Adrenal gland (tissue), 12 donors: ENCODE results near the gene ZXDC. TPM values are rescaled to one million over a fixed set of nuclear protein-coding genes. Genes with fewer than 3 reads are reported as not detected.

Source experiments
- DNase-seq, 7 donors: peaks; one replicate each; pipeline ENCODE4 v3.0.0-alpha.2; 2019 to 2020
- H3K27ac ChIP-seq, 5 donors: fragments of 200-600 bp; sonication (generic) in 4 of 5; 1 replicate in 3 of 5; 2 replicates in 2 of 5; pipeline versions ENCODE4 v1.5.1 to v1.8.0; 2016 to 2020; ENCODE audit warnings: mild to moderate bottlenecking in 1 of 5
- H3K27me3 ChIP-seq: fragments of 200-600 bp; 2 replicates; pipeline ENCODE4 v1.8.0; 2021
- H3K36me3 ChIP-seq, 2 donors: fragments of 200-600 bp; replicated peaks in 1 of 2; 1 replicate in 1 of 2; 2 replicates in 1 of 2; pipeline versions ENCODE4 v1.5.1 to v1.8.0; 2018 to 2022
- H3K4me1 ChIP-seq, 2 donors: fragments of 200-600 bp; replicated peaks in 1 of 2; 1 replicate in 1 of 2; 2 replicates in 1 of 2; pipeline versions ENCODE4 v1.5.1 to v1.8.0; 2018 to 2021
- H3K4me3 ChIP-seq, 4 donors: fragments of 200-600 bp; sonication (generic) in 3 of 4; one replicate each; pipeline ENCODE4 v1.5.1; 2016 to 2018
- H3K9me3 ChIP-seq, 3 donors: fragments of 200-600 bp; sonication (generic) in 1 of 3; replicated peaks in 1 of 3; 1 replicate in 2 of 3; 2 replicates in 1 of 3; pipeline versions ENCODE4 v1.5.1 to v1.8.0; 2016 to 2021
- CTCF ChIP-seq, 6 experiments: fragments of 450-650 bp in 4 of 6; fragments of 200-600 bp in 2 of 6; sonication (generic) in 1 of 6; IDR thresholded peaks; 1 replicate in 5 of 6; 2 replicates in 1 of 6; pipeline versions ENCODE4 v1.5.1 to v1.8.0; 2016 to 2021; ENCODE audit warnings: antibody characterized with exemption in 6 of 6, mild to moderate bottlenecking in 2 of 6, moderate library complexity in 1 of 6
- POLR2A ChIP-seq, 2 donors: fragments of 450-650 bp; IDR thresholded peaks; one replicate each; pipeline ENCODE4 v1.6.1; 2017; ENCODE audit warnings: antibody characterized with exemption in 2 of 2, mild to moderate bottlenecking in 2 of 2, moderate library complexity in 1 of 2
- WGBS, 4 donors: extraction: QIAGEN DNeasy Blood & Tissue Kit in 2 of 4; methylation state at CpG; one replicate each; pipeline versions ENCODE4 v1.1.5 to v1.1.7; 2013 to 2017; 5-methylcytosine and 5-hydroxymethylcytosine counted together
- intact Hi-C, 2 donors: fragments of 100-400 bp; cut with DNase I; formaldehyde crosslinking; loops; one replicate each; pipeline versions ENCODE4 v1.14.1 to v1.15.0; 2022 to 2023
- polyA plus RNA-seq, 3 donors: library from polyadenylated mRNA; stranded (reverse); fragments of 200-250 nt in 2 of 3; fragments of 350-450 nt in 1 of 3; fragmentation: Illumina TruSeq in 1 of 3; extraction: RNeasy Lipid Tissue Mini Kit (QIAGEN cat#74804) in 1 of 3; gene quantifications; one replicate each; pipeline ENCODE4 v1.2.3, GENCODE V29; 2013 to 2014
- total RNA-seq, 9 donors: library from RNA; depleted of rRNA in 4 of 9; stranded (reverse); fragments of >200 nt in 4 of 9; fragments of 120-200 nt in 1 of 9; fragmentation: NEBNext Ultra II Directional in 1 of 9; extraction: Animal tissue kit (Norgen Biotek cat#: 25700) in 1 of 9; gene quantifications; one replicate each; pipeline versions ENCODE4 v1.1.0 to v1.2.4, GENCODE V29; 2013 to 2023
- donor health status: healthy with polysubstance abuse.
- donor health status: Bipolar disorder and iron deficiency.
- donor health status: DM: yes; HTN: yes; CAD: no.
- donor health status: DM: no; HTN: no; CAD: no.
- donor health status: DM: no; HTN: no; CAD: no.
- donor health status: DM: yes; HTN: yes; CAD: no.

Gene ZXDC
- total and polyA plus RNA-seq, 12 donors, result 16.4 to 45.2 (median 30.3) TPM

- Histone ChIP-seq H3K27me3 (no peaks in the 10 kb centered on the region), H3K9me3 (no peaks in the 10 kb centered on the region), H3K4me3 (no peak overlapping the region), H3K4me1 (no peaks in the 10 kb centered on the region), H3K36me3 (no peaks in the 10 kb centered on the region), H3K27ac (no peak overlapping the region)
- no peak for DNase-seq
- no peak for TF ChIP-seq CTCF (IDR thresholded peaks at IDR 0.05)
- no peak for TF ChIP-seq POLR2A (IDR thresholded peaks at IDR 0.05)
- WGBS, 4 donors, result 70 to 97% (median 88%) methylated on average over 2 to 4 of the region's 4 CpGs; no CpG with 5 or more reads in 1 of the 4 donors
- intact Hi-C loops, result no loop called here
Observed at GRCh38 chr3:126508564-126508964, 32.9 kb upstream of the ZXDC start.

GRCh38 chr3:126507886-126508285 lies 32.2 kb upstream of the ZXDC start:
- no peak overlapping the region for H3K4me3 ChIP-seq
- H3K27ac ChIP-seq, result no peak overlapping the region
- H3K4me1 ChIP-seq, result no peaks in the 10 kb centered on the region
- no peaks in the 10 kb centered on the region for H3K27me3 ChIP-seq
- TF ChIP-seq POLR2A (IDR thresholded peaks at IDR 0.05), result no peak
- TF ChIP-seq CTCF (IDR thresholded peaks at IDR 0.05), result no peak
- no peaks in the 10 kb centered on the region for H3K9me3 ChIP-seq
- 81 to 89% (median 87%) methylated on average over 1 to 9 of the region's 9 CpGs for WGBS, 4 donors
- DNase-seq, result no peak
- no peaks in the 10 kb centered on the region for H3K36me3 ChIP-seq
- intact Hi-C loops, result no loop called here

- intact Hi-C loops, result no loop called here
- 83 to 89% (median 85%) methylated on average over 5 to 10 of the region's 10 CpGs for WGBS, 4 donors
Observed at GRCh38 chr3:126503701-126504100, 28.0 kb upstream of the ZXDC start.

GRCh38 chr3:126502656-126503055 lies 27.0 kb upstream of the ZXDC start:
- Histone ChIP-seq H3K4me1 (no peaks in the 10 kb centered on the region), H3K27ac (no peak overlapping the region), H3K9me3 (no peaks in the 10 kb centered on the region), H3K36me3 (no peaks in the 10 kb centered on the region), H3K27me3 (no peaks in the 10 kb centered on the region), H3K4me3 (no peak overlapping the region)
- WGBS, 4 donors, result 78 to 100% (median 93%) methylated on average over 1 of the region's 1 CpG
- no peak for DNase-seq
- intact Hi-C loops, result no loop called here
- TF ChIP-seq POLR2A (IDR thresholded peaks at IDR 0.05) (no peak), CTCF (IDR thresholded peaks at IDR 0.05) (no peak)

More at GRCh38 chr3:126503701-126504100, 28.0 kb upstream of the ZXDC start:
- TF ChIP-seq CTCF (IDR thresholded peaks at IDR 0.05) (no peak), POLR2A (IDR thresholded peaks at IDR 0.05) (no peak)
- Histone ChIP-seq H3K27ac (no peak overlapping the region), H3K27me3 (no peaks in the 10 kb centered on the region), H3K36me3 (no peaks in the 10 kb centered on the region), H3K9me3 (no peaks in the 10 kb centered on the region), H3K4me1 (no peaks in the 10 kb centered on the region), H3K4me3 (no peak overlapping the region)
- no peak for DNase-seq
